Hepatocyte (in vitro differentiated cells): ENCODE data around the gene CCT5. TPM values are rescaled to one million over a fixed set of nuclear protein-coding genes. Genes with fewer than 3 reads are reported as not detected.

ENCODE experiments used
- DNase-seq: peaks from one replicate; pipeline ENCODE4 v3.0.0-alpha.2; 2016; ENCODE audit warnings: low spot score
- H2AFZ ChIP-seq: fragments of 200-600 bp; sonication (generic); 2 replicates; pipeline ENCODE4 v1.6.0; 2016; ENCODE audit warnings: antibody characterized with exemption, mild to moderate bottlenecking
- H3K27ac ChIP-seq: fragments of 200-600 bp; sonication (generic); 2 replicates; pipeline ENCODE4 v1.5.1; 2016; ENCODE audit warnings: mild to moderate bottlenecking
- H3K27me3 ChIP-seq: fragments of 200-600 bp; sonication (generic); 2 replicates; pipeline ENCODE4 v1.6.1; 2016
- H3K36me3 ChIP-seq: fragments of 200-600 bp; sonication (generic); replicated peaks from 2 replicates; pipeline ENCODE4 v1.5.1; 2016; ENCODE audit warnings: low read depth; ENCODE audit not compliant: insufficient read depth
- H3K4me1 ChIP-seq: fragments of 200-600 bp; sonication (generic); 2 replicates; pipeline ENCODE4 v1.5.1; 2016; ENCODE audit warnings: mild to moderate bottlenecking, moderate library complexity; ENCODE audit not compliant: insufficient read depth
- H3K4me2 ChIP-seq: fragments of 200-600 bp; sonication (generic); 2 replicates; pipeline ENCODE4 v1.6.0; 2016
- H3K4me3 ChIP-seq: fragments of 200-600 bp; sonication (generic); 2 replicates; pipeline ENCODE4 v1.5.1; 2016; ENCODE audit warnings: mild to moderate bottlenecking
- H3K79me2 ChIP-seq: fragments of 200-600 bp; sonication (generic); 2 replicates; pipeline ENCODE4 v1.6.0; 2017; ENCODE audit warnings: mild to moderate bottlenecking
- H3K9me2 ChIP-seq: fragments of 200-600 bp; sonication (generic); replicated peaks from 2 replicates; pipeline ENCODE4 v1.6.0; 2017; ENCODE audit warnings: mild to moderate bottlenecking; ENCODE audit not compliant: insufficient read depth
- H3K9me3 ChIP-seq: fragments of 200-600 bp; sonication (generic); 2 replicates; pipeline ENCODE4 v1.5.1; 2016; ENCODE audit warnings: low read depth, mild to moderate bottlenecking
- H4K20me1 ChIP-seq: fragments of 200-600 bp; sonication (generic); 2 replicates; pipeline ENCODE4 v1.6.0; 2016; ENCODE audit warnings: mild to moderate bottlenecking; ENCODE audit not compliant: insufficient read depth, poor library complexity, severe bottlenecking
- EZH2 ChIP-seq: fragments of 200-600 bp; sonication (generic); IDR thresholded peaks from 2 replicates; pipeline ENCODE4 v1.6.1; 2016; ENCODE audit warnings: antibody characterized with exemption, mild to moderate bottlenecking, borderline replicate concordance
- EZH2phosphoT487 ChIP-seq: fragments of 200-600 bp; sonication (generic); IDR thresholded peaks from one replicate; pipeline ENCODE4 v1.6.1; 2018; ENCODE audit warnings: antibody characterized with exemption, mild to moderate bottlenecking, low read depth, moderate library complexity; ENCODE audit not compliant: unreplicated experiment, severe bottlenecking
- WGBS: methylation state at CpG from one replicate; pipeline ENCODE4 v1.1.6; 2016; ENCODE audit warnings: low lambda C conversion rate; ENCODE audit errors: missing lambda C conversion rate; 5-methylcytosine and 5-hydroxymethylcytosine counted together
- polyA plus RNA-seq: library from polyadenylated mRNA; unstranded; fragments of >200 nt; fragmentation: Nextera tagmentation; extraction: Ambion mirVana; gene quantifications from 2 replicates; pipeline ENCODE4 v1.2.1, GENCODE V29; 2016
- total RNA-seq: library from RNA; depleted of rRNA; stranded (reverse); fragments of >200 nt; gene quantifications from 2 replicates; pipeline ENCODE4 v1.2.3, GENCODE V29; 2014
- TF ChIP-seq, protein P1 (sequence below): fragments of 200-600 bp; sonication (generic); IDR thresholded peaks from 2 replicates; pipeline ENCODE4 v1.5.1; 2016; ENCODE audit warnings: antibody characterized with exemption, mild to moderate bottlenecking; ENCODE audit not compliant: poor library complexity

Gene CCT5
- total and polyA plus RNA-seq, 2 experiments from 2014 or later, result 203 to 282 TPM

DNA sequence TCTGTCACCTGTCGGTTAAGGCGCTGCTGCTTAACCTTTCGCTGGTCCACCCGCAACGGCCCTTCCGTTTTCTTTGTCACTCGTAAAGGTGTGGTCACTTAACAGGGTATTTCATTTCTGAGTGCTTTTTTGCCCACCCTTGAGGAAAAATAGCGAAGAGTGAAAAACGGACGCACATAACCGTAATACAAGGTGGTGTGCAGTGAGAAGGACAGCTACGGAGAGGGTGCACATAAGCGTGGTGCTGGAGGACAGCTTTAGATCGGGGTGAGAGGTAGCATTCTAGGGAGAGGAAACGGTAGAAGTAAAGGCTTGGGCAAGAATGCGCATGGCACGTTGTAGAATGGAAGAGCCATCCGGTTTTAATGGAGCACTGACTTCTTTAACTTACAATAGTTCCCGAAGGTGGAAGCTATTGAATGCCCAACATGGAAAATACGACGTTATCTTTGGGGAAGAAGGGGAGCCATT, 761 bp downstream of the CCT5 start:
- no peak for TF ChIP-seq EZH2phosphoT487
- TF ChIP-seq, protein P1, sequence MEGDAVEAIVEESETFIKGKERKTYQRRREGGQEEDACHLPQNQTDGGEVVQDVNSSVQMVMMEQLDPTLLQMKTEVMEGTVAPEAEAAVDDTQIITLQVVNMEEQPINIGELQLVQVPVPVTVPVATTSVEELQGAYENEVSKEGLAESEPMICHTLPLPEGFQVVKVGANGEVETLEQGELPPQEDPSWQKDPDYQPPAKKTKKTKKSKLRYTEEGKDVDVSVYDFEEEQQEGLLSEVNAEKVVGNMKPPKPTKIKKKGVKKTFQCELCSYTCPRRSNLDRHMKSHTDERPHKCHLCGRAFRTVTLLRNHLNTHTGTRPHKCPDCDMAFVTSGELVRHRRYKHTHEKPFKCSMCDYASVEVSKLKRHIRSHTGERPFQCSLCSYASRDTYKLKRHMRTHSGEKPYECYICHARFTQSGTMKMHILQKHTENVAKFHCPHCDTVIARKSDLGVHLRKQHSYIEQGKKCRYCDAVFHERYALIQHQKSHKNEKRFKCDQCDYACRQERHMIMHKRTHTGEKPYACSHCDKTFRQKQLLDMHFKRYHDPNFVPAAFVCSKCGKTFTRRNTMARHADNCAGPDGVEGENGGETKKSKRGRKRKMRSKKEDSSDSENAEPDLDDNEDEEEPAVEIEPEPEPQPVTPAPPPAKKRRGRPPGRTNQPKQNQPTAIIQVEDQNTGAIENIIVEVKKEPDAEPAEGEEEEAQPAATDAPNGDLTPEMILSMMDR, result no peak
- TF ChIP-seq EZH2, result no peak
- Histone ChIP-seq H3K9me3 (no peaks in the 10 kb centered on the region), H3K4me1 (peaks cover 15% of the 10 kb centered on the region), H3K4me2 (peak overlapping the region; percentile 85), H2AFZ (peak overlapping the region; percentile 48), H3K79me2 (peaks cover 75% of the 10 kb centered on the region), H3K36me3 (no peaks in the 10 kb centered on the region), H3K27me3 (no peaks in the 10 kb centered on the region), H4K20me1 (peaks cover 50% of the 10 kb centered on the region), H3K9me2 (no peaks in the 10 kb centered on the region), H3K4me3 (peak overlapping the region; percentile 78), H3K27ac (peak overlapping the region; percentile 86)
- DNase-seq, result no peak
- 2% methylated on average over 21 of the region's 21 CpGs for WGBS

DNA sequence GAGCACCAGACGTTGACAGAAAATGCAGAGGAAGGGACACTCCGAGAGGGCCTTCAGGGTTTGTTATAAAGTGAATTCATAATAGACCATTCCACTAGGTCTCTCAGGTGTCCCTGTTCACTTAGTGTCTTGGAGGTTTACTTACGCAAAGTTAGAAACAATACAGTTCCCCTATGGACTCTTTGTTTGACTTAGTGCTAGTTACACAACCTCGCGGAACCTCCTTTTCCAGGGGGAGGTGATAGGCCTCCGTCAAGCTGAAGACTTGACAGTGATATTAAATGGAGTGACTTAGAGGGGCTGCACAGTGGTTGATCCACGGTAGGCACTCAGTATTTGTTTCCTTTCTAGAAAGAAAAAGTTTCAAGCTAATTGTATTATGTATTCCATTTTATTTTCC, 1.3 kb downstream of the CCT5 start:
- Histone ChIP-seq H3K4me3 (peak overlapping the region; percentile 78), H3K9me2 (no peaks in the 10 kb centered on the region)
- no peak for DNase-seq

DNA sequence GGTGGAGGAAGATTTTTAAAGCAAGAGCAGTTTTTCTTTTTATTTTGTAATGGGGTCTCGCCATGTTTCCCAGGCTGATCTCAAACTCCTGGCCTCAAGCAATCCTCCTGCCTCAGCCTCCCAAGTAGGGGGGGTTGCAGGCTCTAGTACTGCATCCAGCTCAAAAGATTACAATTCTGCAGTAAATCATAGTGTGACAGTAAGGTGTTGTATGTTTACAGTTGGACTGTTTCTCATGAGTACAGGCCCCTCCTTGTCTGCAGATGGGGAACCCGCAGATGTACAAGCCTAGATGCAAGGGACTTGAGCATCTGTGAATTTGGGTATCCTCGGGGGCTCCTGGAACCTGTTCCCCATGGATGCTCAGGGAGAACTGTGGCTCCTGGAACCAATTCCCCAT, 3.3 kb downstream of the CCT5 start:
- peaks cover 15% of the 10 kb centered on the region for H3K4me1 ChIP-seq
- H3K9me2 ChIP-seq, result no peaks in the 10 kb centered on the region
- whole genome bisulfite sequencing, result 96% methylated on average over 3 of the region's 3 CpGs
- no peak overlapping the region for H3K4me2 ChIP-seq
- TF ChIP-seq EZH2, result no peak
- no peak for TF ChIP-seq EZH2phosphoT487
- TF ChIP-seq, protein P1, result no peak
- H3K27me3 ChIP-seq, result no peaks in the 10 kb centered on the region
- H3K27ac ChIP-seq, result no peak overlapping the region
- DNase-seq, result no peak
- no peak overlapping the region for H2AFZ ChIP-seq
- no peaks in the 10 kb centered on the region for H3K9me3 ChIP-seq
- H3K36me3 ChIP-seq, result peaks cover 3% of the 10 kb centered on the region
- H3K4me3 ChIP-seq, result no peak overlapping the region
- H4K20me1 ChIP-seq, result peaks cover 58% of the 10 kb centered on the region
- peaks cover 74% of the 10 kb centered on the region for H3K79me2 ChIP-seq

More for the DNA sequence above, 1.3 kb downstream of the CCT5 start:
- peak overlapping the region; percentile 86 for H3K27ac ChIP-seq
- WGBS, result 28% methylated on average over 7 of the region's 7 CpGs
- H4K20me1 ChIP-seq, result peaks cover 50% of the 10 kb centered on the region
- no peaks in the 10 kb centered on the region for H3K9me3 ChIP-seq
- peak overlapping the region; percentile 85 for H3K4me2 ChIP-seq
- TF ChIP-seq EZH2phosphoT487, result no peak
- TF ChIP-seq, protein P1, result no peak
- TF ChIP-seq EZH2, result no peak
- no peak overlapping the region for H2AFZ ChIP-seq
- H3K79me2 ChIP-seq, result peaks cover 81% of the 10 kb centered on the region
- H3K4me1 ChIP-seq, result peaks cover 15% of the 10 kb centered on the region
- peaks cover 3% of the 10 kb centered on the region for H3K36me3 ChIP-seq
- H3K27me3 ChIP-seq, result no peaks in the 10 kb centered on the region

DNA sequence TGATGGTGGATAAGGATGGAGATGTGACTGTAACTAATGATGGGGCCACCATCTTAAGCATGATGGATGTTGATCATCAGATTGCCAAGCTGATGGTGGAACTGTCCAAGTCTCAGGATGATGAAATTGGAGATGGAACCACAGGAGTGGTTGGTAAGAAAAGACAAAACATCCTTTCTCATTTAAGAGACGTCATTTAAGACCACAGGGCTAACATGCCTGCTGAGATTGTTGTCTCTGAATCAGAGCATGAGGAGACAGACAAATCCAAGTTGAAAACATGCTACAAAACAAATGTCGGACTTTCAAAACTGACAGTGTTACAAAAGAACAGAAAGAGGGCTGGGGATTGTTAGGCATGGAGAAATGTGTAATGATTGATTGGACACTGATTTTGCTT, 4.6 kb downstream of the CCT5 start:
- Histone ChIP-seq H3K9me2 (no peaks in the 10 kb centered on the region), H3K79me2 (peaks cover 71% of the 10 kb centered on the region), H3K4me1 (peaks cover 12% of the 10 kb centered on the region), H4K20me1 (peaks cover 58% of the 10 kb centered on the region), H3K9me3 (no peaks in the 10 kb centered on the region), H3K27me3 (no peaks in the 10 kb centered on the region), H3K4me3 (no peak overlapping the region), H2AFZ (no peak overlapping the region), H3K27ac (no peak overlapping the region), H3K4me2 (no peak overlapping the region), H3K36me3 (peaks cover 3% of the 10 kb centered on the region)
- WGBS, result 30% methylated on average over 2 of the region's 2 CpGs
- DNase-seq, result no peak
- no peak for TF ChIP-seq EZH2phosphoT487
- TF ChIP-seq, protein P1, result no peak
- no peak for TF ChIP-seq EZH2
